ENCODE measurements around the gene C16orf82.

C16orf82 gene

GRCh38 chr16:27088216-27088615 is 21.5 kb downstream of the C16orf82 start:
- DNase-seq (ENCODE audit: low spot score), result no peak

DNA sequence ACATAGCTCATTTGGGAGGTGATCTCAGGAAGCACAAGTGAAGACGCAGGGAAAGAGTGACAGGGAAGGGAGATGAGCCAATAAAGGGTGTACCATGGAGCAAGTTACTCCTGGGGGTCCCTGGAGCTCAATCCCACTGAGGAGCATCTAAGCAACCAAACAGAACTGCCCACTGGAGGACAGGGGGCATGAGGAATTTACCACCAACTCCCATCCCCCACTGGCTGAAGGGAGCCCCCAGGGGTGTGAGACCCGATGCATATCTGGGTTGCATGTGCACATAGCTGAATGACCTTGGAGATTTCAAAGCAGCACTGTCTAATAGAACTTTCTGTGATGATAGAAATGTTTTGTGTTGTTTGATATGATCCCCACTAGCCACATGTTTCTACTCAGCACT is 29.6 kb downstream of the C16orf82 start:
- DNase-seq (ENCODE audit: low spot score), result no peak

DNA sequence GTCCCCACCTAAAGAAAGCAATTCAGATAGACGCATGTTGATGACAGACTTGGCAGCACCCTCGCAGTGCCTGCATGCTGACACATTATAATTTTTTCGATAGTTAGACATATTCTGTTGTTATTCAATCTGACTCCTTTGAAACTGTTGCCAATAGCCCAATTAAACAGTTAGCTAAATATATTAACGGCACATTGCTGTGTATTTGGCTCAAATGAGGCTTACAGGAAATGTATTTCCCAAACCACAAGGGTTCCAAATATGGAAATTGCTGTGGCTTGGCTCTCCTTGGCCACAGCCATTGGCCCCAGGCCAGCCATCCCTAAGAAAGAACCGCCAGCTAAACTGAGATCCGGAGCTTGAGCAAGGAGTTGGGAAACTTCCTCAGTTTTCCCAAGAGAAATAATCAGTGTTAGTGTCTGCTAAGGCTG is 31.1 kb downstream of the C16orf82 start:
- no peak for DNase-seq (ENCODE audit: low spot score)

GRCh38 chr16:27098366-27099049 is 31.8 kb downstream of the C16orf82 start:
- DNase-seq (ENCODE audit: low spot score), result no peak

DNA sequence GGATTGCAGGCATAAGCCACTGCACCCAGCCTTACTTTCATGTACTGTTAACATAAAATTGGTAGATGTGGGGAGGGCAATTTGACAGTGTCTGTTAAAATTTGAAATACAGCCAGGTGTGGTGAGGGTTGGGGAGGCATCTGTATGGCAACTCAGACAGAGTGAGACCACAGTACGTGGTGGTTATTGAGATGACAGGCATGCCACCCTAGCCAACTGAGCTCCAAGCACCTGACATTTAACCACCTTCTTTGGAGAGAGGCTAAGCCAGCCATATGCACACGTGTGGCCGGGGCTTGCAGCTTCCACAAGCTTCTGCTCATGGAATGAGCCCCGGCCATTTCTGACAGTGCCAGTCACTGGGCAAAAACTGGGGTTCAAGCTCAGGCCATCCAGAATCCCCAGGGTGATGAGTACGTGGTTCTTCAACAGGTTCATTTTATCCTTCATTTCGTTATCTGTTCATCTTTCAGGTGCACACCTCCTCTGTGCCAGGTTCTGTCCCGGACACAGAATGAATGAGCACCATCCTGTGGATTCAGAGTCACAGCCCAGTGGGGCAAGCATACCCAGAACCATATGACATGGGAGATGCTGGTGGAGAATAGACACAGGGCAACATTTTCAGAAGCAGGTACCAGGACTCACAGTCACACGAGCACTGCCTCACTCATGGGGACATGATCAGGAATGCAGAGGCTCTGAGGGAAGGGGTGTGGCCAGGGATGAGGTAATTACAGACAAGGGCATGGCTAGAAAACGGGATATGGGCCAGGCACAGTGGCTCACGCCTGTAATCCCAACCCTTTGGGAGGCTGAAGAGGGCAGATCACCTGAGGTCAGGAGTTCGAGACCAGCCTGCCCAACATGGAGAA is 36.2 kb downstream of the C16orf82 start:
- DNase-seq (ENCODE audit: low spot score), result no peak

- DNase-seq (ENCODE audit: low spot score), result no peak
Measured at GRCh38 chr16:27103954-27104353, 37.2 kb downstream of the C16orf82 start.

- no peak for DNase-seq (ENCODE audit: low spot score)
Measured at GRCh38 chr16:27106305-27106704, 39.6 kb downstream of the C16orf82 start.

DNA sequence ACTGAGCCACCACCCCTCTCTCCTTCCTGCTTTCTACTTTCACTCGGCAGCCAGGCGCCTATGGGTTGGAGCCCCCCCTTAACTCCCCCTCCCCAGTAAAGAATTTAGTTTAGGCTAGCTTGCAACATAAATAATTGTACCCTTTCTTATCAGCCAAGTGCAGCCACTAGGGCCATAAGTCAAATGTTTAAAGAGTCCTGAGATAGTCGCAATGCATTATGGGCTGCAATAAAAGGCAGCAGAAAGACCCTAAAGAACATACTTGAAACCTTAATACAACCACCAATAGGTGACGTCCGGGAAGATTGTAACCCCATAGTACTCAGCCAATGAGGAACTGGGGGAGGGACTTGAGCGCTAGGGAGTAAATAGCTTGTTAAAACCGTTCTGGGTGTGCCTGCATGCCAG is 40.5 kb downstream of the C16orf82 start:
- no peak for DNase-seq (ENCODE audit: low spot score)

DNA sequence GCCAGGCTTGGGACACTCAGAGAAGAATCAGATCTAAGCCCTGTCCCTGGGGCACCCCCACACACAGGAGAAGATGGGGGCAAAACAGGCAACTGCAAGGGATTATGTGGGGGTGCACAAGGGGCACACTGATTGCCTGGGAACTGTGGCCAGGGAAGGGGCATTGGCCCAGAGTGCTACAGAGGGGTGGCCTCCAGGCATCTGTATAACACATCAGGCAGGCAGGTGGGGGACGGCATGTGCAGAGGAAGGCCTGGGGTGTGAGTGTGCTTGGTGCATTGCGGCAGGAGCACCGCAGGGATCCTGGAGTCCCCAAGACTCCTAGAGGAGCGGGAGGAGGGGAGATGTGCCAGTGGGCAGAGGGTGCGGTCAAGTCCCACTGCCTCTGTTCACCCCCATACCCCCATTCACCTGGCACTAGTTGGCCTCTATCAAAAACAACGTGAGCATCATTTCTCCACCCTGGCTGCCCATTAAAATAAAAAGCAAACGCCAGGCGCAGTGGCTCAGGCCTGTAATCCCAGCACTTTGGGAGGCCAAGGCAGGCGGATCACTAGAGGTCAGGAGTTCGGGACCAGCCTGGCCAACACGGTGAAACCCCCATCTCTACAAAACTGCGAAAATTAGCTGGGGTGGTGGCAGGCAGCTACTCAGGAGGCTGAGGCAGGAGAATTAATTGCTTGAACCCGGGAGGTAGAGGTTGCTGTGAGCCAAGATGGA is 41.5 kb downstream of the C16orf82 start:
- no peak for DNase-seq (ENCODE audit: low spot score)

- no peak for DNase-seq (ENCODE audit: low spot score)
Measured at GRCh38 chr16:27108826-27109665, 42.3 kb downstream of the C16orf82 start.

DNA sequence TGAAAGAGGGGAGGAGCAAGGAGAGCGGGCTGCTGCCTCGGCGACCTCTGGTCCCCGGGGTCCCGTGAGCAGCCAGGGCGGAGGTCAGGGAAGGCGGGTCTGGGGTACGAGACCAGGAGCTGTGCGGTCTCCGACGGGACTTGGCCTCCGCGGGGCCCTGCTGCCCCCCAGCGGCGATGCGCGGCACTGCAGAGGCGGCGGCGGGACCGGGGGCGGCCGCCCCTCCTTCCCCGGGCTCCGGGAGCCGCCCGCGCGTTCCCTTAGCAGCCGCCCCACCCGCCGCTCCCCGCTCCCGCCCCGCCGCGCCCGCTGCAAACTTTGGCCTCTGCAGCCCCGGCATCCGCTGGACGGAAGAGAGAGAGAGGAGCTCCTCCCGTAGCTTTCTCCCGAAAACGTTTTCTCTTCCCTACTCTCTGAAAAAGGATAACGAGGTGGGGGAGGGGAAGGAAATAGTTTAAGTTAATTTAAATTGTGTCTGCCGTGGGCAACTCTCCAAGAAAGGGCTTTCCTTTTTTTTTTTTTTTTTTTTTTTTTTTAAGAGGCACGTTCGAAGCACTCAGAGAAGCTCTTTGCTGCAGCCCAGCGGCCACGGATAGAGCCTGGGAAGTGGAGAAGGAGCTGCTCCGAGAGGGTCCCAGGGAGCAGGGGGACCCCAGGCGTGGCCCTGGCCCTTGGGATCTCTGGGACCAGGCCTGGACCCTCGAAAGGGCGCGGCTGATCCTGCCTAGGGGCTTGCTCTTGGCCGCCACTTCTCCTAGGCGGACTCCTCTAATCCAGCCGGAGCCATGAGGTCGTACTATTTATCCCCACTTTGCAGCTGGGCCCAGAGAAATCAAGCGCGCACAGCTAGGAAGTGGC is 43.2 kb downstream of the C16orf82 start:
- DNase-seq (ENCODE audit: low spot score), result peak; percentile 3

DNA sequence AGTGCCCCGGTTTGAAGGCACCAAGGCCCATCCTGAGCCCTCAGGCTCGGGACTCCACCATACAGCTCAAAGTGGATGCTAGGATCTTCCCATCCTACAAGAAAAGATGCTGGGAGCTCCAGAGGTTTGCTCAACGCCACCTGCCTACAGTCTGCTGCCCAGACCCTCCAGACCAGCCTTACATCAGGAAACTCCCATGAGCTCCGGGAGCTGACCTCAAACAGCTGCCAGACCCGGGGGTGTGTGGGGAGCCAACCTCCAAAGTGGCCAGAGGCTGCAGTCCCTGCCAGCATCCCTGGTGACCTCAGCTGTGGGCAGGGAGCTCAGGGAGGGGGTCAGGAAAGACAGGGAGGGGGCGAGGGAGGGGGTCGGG is 43.8 kb downstream of the C16orf82 start:
- no peak for DNase-seq (ENCODE audit: low spot score)

DNA sequence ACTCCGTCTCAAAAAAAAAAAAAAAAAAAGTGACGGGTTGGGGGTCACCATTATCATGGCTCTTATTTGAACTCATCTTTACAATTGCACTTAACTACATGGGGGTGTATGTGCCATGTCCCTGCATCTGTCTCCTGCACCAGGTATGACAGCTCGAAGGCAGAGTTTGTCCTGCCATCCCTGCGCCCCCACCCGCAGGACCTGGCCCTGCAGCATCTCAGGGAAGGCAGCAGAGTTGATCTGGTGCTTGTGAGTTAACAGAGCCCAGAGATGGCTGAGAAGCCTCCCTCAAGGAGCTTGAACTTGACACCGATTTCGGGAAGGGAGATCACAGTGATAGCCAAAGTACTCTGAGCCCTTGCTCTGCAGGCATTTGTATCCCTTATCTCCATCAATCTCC is 44.8 kb downstream of the C16orf82 start:
- no peak for DNase-seq (ENCODE audit: low spot score)

- DNase-seq (ENCODE audit: low spot score), result no peak
Measured at GRCh38 chr16:27112093-27112811, 45.5 kb downstream of the C16orf82 start.

GRCh38 chr16:27113341-27113841 is 46.7 kb downstream of the C16orf82 start:
- no peak for DNase-seq (ENCODE audit: low spot score)

DNA sequence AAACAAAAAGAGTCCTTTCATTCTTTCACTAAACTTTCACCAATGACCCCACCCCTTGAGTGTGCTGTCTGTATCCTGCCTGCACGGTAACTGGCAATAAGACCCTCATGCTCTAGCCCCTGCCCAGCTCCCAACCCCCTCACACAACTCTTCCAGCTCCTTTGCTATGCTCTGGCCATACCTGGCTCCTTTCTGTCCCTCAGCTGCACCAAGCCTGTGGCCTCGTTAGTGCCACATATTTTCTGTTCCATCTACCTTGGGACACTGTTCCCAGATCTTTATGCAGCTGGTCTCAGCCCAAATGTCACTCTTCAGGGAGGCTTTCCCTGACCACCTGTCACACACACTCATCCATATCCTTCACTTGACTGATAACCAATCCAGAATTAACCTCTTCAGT is 47.3 kb downstream of the C16orf82 start:
- DNase-seq (ENCODE audit: low spot score), result no peak

GRCh38 chr16:27118526-27118925 is 51.8 kb downstream of the C16orf82 start:
- no peak for DNase-seq (ENCODE audit: low spot score)
